HG03439 (cell line): Measurements from ENCODE around the gene PHF24.
"Not testable (repeated sequence)": the region's sequence is repeated elsewhere in the genome, so short reads cannot be mapped to it uniquely, and the experiment has no call there.

Experiments used
- ATAC-seq: cut with Tn5 transposase; IDR thresholded peaks from one replicate; pipeline ENCODE4 v1.9.1; 2021; ENCODE audit warnings: mild to moderate bottlenecking, moderate library complexity; ENCODE audit not compliant: unreplicated experiment

The PHF24 gene

GRCh38 chr9:34957492-34958410 lies at the start of gene PHF24:
PHF24 (plus strand) TSS chr9:34958285; CDS start chr9:34971299, 13,014 bp downstream.
- no peak for ATAC-seq

DNA sequence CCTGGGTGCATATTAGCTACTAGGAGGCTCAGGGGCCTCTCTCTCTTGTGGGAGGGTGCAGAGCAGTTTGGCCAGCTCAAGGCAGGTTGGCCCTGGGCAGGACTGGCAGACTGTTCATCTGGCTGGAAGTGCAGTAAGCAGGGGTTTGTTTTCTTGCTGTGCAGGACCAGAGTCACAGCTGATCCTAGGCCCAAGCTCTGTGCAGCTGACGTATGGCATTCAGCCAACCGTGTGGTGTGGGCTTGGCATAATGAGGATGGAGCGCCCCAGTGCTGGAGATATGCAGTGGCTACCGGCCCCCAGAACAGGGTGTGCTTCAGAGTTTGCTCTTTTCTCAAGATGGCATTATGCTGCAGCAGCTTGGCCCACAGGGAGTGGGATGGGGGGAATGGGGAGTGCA lies 31.0 kb upstream of the PHF24 start:
- no peak for ATAC-seq

- no peak for ATAC-seq
These were observed 29.2 kb upstream of the PHF24 start for GRCh38 chr9:34928921-34929320.

DNA sequence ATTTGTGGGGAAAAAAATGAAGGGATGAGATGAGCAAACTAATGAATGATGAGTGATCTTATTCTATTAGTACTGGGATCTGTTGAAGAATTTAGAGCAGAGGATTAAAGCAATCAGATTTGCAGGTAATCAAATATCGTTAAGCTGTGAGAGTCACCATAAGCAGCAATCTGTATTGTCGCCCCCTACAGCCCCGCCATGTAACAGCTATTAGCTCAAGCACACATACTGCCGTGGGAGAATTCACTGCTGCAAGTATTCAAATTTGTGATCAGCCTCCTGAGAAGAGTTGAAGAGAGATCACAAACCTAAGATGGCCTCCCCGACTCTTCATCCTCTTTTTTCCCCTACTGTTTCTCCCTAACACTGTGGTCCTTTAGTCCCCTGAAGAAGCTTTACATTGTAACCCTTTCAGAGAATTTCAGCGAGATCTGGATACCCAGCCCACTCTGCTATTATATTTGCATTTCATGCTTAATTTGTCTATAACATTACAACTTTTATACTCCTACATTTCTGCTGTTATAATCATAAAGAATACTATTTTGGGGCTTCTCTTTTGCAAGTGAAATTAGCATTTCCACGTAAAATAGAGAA lies 28.5 kb upstream of the PHF24 start:
- ATAC-seq: no peak

DNA sequence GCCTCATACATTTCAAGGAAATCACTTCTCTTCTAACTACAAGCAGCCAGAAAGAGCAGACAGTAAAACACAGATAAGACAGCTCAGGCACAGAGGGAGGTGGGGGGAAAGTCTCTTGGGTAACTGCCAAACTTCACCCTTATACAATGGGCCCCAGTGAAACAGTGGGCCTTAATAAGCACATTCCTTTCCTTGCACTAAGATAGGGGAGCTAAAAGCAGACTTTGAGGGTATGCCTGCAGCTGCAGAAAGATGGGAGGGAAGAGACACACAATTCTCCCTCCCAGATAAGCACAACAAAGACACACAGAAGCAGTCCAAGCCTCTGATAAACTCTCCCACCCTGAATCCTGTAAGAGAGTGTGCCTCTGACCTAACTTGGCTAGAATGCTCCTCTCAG lies 18.1 kb upstream of the PHF24 start:
- ATAC-seq: not testable (repeated sequence)

- ATAC-seq: no peak
These were observed 9.6 kb upstream of the PHF24 start for GRCh38 chr9:34948451-34948850.

DNA sequence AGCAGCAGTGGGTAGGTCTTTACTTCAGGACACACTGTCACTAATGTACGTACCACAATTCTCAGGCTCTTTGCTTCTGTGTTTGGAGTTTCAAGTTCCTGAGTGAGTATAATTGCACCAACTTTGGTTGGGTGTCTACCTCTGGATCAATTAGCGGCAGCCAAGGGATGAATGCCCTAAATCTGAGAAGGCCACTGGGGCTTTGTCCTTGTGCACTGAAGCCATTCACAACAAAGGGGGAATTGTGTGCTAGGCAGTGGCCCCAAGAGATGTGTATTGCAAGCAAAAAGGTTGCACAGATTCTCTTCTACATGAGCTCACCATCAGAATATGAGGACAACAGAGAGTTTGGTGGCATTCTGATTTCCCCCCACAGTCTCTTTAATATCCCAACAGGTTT lies 3.9 kb upstream of the PHF24 start:
- ATAC-seq: no peak

- ATAC-seq: peak; percentile 16
These were observed 2.0 kb upstream of the PHF24 start for GRCh38 chr9:34956066-34956465.

DNA sequence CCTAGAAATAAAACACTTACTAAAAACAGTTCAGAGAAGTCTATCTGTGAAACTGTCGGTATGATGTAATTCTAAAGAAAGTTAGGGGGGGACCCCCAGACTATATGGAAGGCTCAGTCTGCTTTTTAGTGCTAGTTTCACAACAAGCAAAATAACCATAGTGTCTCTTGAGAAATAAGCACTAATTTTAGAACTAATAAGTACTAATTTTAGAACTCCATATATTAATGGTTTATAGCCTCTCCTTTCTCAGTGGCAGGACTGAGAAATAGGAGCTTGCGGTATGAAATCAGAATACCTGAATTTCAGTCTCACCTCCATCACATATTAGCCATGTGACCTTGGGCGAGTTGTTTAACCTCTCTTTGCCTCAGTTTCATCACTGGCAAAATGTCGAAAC lies 1.4 kb upstream of the PHF24 start:
- peak; percentile 62 for ATAC-seq

- ATAC-seq: no peak
These were observed 412 bp downstream of the PHF24 start for GRCh38 chr9:34958411-34958982.

DNA sequence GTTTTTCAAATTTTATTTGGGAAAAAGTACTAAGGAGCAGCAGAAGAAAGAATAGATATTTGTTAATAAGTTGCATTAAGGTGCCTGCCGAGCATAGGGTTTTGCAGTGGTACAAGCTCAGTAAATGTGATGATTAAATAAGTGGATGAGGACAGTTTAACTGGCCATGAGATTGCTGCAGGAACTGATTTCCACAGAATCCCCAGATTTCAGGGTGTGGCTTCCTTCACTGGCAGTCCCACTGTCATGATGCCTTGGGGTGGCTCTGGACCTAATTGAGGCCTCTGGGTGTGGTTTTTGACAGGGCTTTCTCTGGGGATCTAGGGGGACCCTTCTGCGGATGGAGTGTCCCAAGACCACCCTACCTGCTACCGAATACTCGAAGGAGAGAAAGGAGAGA lies 1.4 kb downstream of the PHF24 start:
- ATAC-seq: no peak

DNA sequence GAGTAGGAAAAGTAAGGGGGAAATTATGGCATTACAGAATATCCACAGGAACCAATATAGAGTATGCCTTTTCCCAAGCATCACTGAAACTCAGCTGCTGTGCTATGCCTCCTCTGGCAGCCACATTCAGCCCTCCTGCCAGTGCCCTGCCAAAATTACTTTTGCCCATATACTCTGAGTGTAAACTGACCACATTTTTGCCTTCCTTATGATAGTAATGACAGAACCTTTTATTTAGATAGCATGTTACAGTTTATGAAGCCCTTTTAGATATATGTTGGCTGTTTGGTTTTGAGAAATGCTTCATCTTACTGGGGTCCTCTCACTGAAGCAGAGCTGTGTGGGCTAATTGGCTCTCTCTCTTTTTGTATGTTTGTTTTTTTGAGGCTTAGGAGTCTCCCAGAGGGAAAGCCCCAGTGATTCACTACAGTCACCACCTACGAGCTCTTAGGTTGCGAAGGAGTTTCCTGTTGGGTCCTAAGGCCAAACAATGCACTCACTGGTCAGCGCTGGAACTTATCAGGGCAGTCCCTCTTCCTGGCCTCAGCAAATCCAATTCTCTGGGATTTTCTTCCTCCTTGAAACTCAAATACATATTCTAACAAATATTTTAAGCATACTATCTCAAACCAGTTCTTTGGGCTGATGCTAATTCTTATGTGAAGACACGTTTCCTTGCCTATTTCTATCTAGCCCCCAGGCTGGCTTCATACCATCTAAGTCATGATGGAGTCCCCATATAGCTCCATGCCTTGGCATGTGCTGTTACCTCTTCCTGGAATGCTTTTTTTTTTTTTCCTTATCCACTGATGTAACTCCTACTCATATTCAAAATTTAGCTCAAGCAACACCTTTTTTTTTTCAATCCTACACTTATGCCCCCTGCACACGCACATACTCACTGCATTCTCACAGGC lies 3.7 kb downstream of the PHF24 start:
- ATAC-seq: peak; percentile 46

GRCh38 chr9:34962546-34962945 lies 4.5 kb downstream of the PHF24 start:
- ATAC-seq: no peak

DNA sequence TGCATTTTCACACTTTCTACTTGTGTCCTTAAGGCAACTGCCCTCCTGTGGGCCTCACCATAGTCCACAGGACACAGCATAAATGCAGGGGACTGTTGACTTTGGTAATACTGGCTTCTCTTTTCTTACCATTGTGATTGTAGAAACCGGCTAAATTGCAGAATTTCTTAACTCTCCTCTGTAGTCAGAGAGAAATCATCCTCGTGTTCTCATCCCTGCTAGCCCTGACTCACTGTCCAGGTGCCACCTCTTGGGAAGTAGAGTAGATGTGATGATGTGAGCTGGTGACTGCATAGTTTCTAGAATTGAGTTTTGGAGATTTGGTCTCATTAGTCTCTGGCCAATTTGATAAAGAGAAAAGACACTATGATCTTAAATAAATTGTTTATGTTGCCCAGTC lies 5.5 kb downstream of the PHF24 start:
- no peak for ATAC-seq

- ATAC-seq: no peak
These were observed 6.4 kb downstream of the PHF24 start for GRCh38 chr9:34964458-34964857.

GRCh38 chr9:34971146-34971811 lies 13.2 kb downstream of the PHF24 start:
- ATAC-seq: no peak

DNA sequence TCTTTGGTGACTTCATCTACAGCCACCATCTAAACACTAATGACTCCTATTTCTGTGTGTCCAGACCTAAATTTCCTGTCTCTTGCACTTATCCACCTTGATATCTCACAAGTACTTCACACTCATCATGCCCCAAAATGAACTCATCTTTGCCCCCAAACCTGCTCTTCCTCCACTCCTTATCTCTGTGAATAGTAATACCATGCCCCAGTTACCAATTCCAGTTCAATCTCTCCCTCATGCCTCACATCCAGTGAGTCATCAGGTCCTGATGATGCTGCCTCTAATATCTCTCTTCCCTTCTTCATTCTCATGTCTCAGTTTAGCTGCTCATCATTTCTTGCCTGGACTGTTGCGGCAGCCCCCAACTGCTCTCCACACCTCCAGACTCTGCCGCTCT lies 16.6 kb downstream of the PHF24 start:
- no peak for ATAC-seq

- ATAC-seq: no peak
These were observed 18.4 kb downstream of the PHF24 start for GRCh38 chr9:34976441-34976840.

GRCh38 chr9:34976992-34977391 lies 18.9 kb downstream of the PHF24 start:
- no peak for ATAC-seq

DNA sequence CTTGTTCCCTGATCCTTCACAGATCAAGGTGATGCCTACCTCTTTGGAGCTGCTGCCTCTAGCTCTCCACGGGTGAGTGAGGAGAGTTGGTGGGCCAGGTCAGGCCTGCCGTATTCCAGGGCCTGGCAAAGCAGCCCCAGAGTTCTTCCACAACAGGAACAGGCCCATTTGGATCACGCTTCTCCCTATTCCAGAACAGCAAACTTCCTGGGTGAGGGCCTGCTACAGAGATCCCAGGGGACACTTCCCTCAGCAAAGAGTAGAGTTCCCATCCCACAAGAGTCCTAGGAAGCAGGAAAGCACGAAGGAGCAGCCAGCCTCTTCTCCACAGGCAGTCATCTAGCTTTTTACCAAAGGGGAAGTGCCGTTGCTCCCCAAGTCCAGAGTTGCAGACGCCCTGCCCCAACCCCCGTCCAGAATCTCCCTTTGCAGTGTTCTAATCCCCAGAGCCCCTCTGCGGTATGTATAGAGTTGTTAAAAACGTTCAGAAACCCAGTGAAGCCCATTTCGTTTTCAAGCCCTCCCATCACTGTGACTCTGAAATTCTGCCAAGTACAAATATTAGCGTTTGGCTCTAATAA lies 22.2 kb downstream of the PHF24 start:
- no peak for ATAC-seq
